CD4-positive, alpha-beta memory T cell (primary cell): Measurements from ENCODE around the gene ZNF506. TPM values are rescaled to one million over a fixed set of nuclear protein-coding genes. Genes with fewer than 3 reads are reported as not detected.
"Not testable (repeated sequence)": the region's sequence is repeated elsewhere in the genome, so short reads cannot be mapped to it uniquely, and the experiment has no call there.

Experiments
- CTCF ChIA-PET: fragments of 350-600 bp; sonication (Branson Sonifier 250); formaldehyde crosslinking; loops from one replicate; lab custom pipeline; 2021; ENCODE audit warnings: inconsistent platforms; ENCODE audit not compliant: partially characterized antibody; lab: Charles Lee
- POLR2A ChIA-PET: fragments of 350-600 bp; sonication (Branson Sonifier 250); formaldehyde crosslinking; loops from one replicate; lab custom pipeline; 2021; ENCODE audit not compliant: partially characterized antibody; lab: Charles Lee
- DNase-seq, 5 donors: peaks; one replicate each; pipeline versions ENCODE4 v3.0.0 to v3.0.0-alpha.2; 2020 to 2022; ENCODE audit warnings: mixed read lengths in 1 of 5
- H3K27ac ChIP-seq: one replicate; pipeline ENCODE4 v1.7.0; 2013; ENCODE audit warnings: low read depth, low read length
- H3K27me3 ChIP-seq: 2 replicates; pipeline ENCODE4 v1.7.0; 2013; ENCODE audit warnings: mild to moderate bottlenecking, low read length, moderate library complexity; ENCODE audit not compliant: insufficient read depth
- H3K36me3 ChIP-seq: 2 replicates; pipeline ENCODE4 v1.7.0; 2013; ENCODE audit warnings: mild to moderate bottlenecking, low read length, moderate library complexity; ENCODE audit not compliant: insufficient read depth
- H3K4me1 ChIP-seq: 2 replicates; pipeline ENCODE4 v1.7.0; 2013; ENCODE audit warnings: mild to moderate bottlenecking, low read length, moderate library complexity; ENCODE audit not compliant: insufficient read depth
- H3K4me3 ChIP-seq, 2 donors: one replicate each; pipeline ENCODE4 v1.7.0; 2013; ENCODE audit warnings: low read length in 2 of 2, mild to moderate bottlenecking in 1 of 2
- H3K9me3 ChIP-seq, 2 donors: one replicate each; pipeline ENCODE4 v1.7.0; 2013; ENCODE audit warnings: low read length in 2 of 2, control low read depth in 1 of 2; ENCODE audit not compliant: control insufficient read depth in 1 of 2
- H3K27ac Mint-ChIP-seq, 7 donors: one replicate each; pipeline ENCODE4 v1.8.0; 2020 to 2021; ENCODE audit warnings: mixed read lengths in 7 of 7, mild to moderate bottlenecking in 6 of 7, inconsistent platforms in 3 of 7, moderate library complexity in 3 of 7
- H3K27me3 Mint-ChIP-seq, 2 donors: one replicate each; pipeline ENCODE4 v1.8.0; 2020 to 2021; ENCODE audit warnings: mixed read lengths in 2 of 2
- H3K36me3 Mint-ChIP-seq, 2 donors: one replicate each; pipeline ENCODE4 v1.8.0; 2020 to 2021; ENCODE audit warnings: mixed read lengths in 2 of 2, inconsistent platforms in 1 of 2, mild to moderate bottlenecking in 1 of 2
- H3K4me1 Mint-ChIP-seq, 4 donors: one replicate each; pipeline ENCODE4 v1.8.0; 2020 to 2021; ENCODE audit warnings: mixed read lengths in 4 of 4, mild to moderate bottlenecking in 1 of 4
- H3K4me3 Mint-ChIP-seq, 8 donors: one replicate each; pipeline ENCODE4 v1.8.0; 2020 to 2021; ENCODE audit warnings: mixed read lengths in 8 of 8, mild to moderate bottlenecking in 7 of 8, moderate library complexity in 6 of 8, inconsistent platforms in 3 of 8
- H3K9me3 Mint-ChIP-seq, 8 donors: one replicate each; pipeline ENCODE4 v1.8.0; 2020 to 2021; ENCODE audit warnings: mixed read lengths in 8 of 8, mild to moderate bottlenecking in 5 of 8, inconsistent platforms in 3 of 8, moderate library complexity in 1 of 8
- intact Hi-C: fragments of 100-400 bp; cut with micrococcal nuclease; formaldehyde crosslinking; loops from one replicate; pipeline ENCODE4 v1.15.1; 2023
- polyA plus RNA-seq, 2 donors: library from polyadenylated mRNA; unstranded; fragments of 300-500 nt; fragmentation: Illumina TruSeq; gene quantifications; one replicate each; pipeline ENCODE4 v1.2.3, GENCODE V29; 2021
- total RNA-seq, 2 experiments: library from RNA; stranded (reverse); gene quantifications; one replicate each; pipeline ENCODE4 v1.2.3, GENCODE V29; 2021

ZNF506 gene
- total and polyA plus RNA-seq, 4 experiments from 2014 or later = 9.6 to 80.5 (median 52.8) TPM

GRCh38 chr19:19776206-19777008 is 45.1 kb downstream of the ZNF506 start:
- Histone ChIP-seq H3K9me3 (no peaks in the 10 kb centered on the region), H3K27me3 (no peaks in the 10 kb centered on the region), H3K4me1 (peaks cover 31% of the 10 kb centered on the region), H3K4me3 (peak overlapping the region; percentile 100), H3K27ac (peak overlapping the region; percentile 70), H3K36me3 (no peaks in the 10 kb centered on the region)
- ChIA-PET CTCF (interaction anchor here (1.0 to 1.5 kb wide), 7 partner anchors 9 to 223 kb away, joined by 3 to 5 read pairs (median 3); partner anchors contain the start of genes ZNF253 and ZNF506), POLR2A (interaction anchor here (0.6 to 3.7 kb wide), 26 partner anchors 9 to 1621 kb away, joined by 3 to 70 read pairs (median 4); partner anchors contain the start of genes ATP13A1, GATAD2A, NDUFA13 and TSSK6)
- Mint-ChIP-seq H3K27ac (peak overlapping the region; percentile 85 to 99 (median 98)), H3K4me1 (peaks cover 28 to 51% (median 38%) of the 10 kb centered on the region in 4 donors), H3K9me3 (peaks cover 0 to 1% (median 0%) of the 10 kb centered on the region in 8 donors), H3K4me3 (peak overlapping the region; percentile 96 to 100 (median 98)), H3K27me3 (no peaks in the 10 kb centered on the region), H3K36me3 (peaks cover 9 to 17% of the 10 kb centered on the region in 2 donors)
- DNase-seq = peak; percentile 90 to 97 (median 92)
- intact Hi-C loops = loop anchor here (1.0 to 5.0 kb wide), 7 partner anchors 43 to 181 kb away; partner anchors contain the start of genes ATP13A1, ZNF101, ZNF14 and ZNF253

- Mint-ChIP-seq H3K9me3 (peaks cover 0 to 3% (median 0%) of the 10 kb centered on the region in 8 donors), H3K4me3 (peak overlapping the region; percentile 96 to 100 (median 98)), H3K27ac (peak overlapping the region; percentile 85 to 99 (median 98)), H3K36me3 (peaks cover 11 to 17% of the 10 kb centered on the region in 2 donors), H3K27me3 (no peaks in the 10 kb centered on the region), H3K4me1 (peaks cover 27 to 51% (median 39%) of the 10 kb centered on the region in 4 donors)
- Histone ChIP-seq H3K4me1 (peaks cover 31% of the 10 kb centered on the region), H3K27me3 (no peaks in the 10 kb centered on the region), H3K36me3 (no peaks in the 10 kb centered on the region), H3K27ac (peak overlapping the region; percentile 70), H3K9me3 (no peaks in the 10 kb centered on the region), H3K4me3 (peak overlapping the region; percentile 100)
- ChIA-PET CTCF (interaction anchor here (0.8 to 1.5 kb wide), 8 partner anchors 9 to 243 kb away, joined by 3 to 5 read pairs (median 3); partner anchors contain the start of genes ZNF253 and ZNF506), POLR2A (interaction anchor here (0.8 to 3.7 kb wide), 24 partner anchors 9 to 1621 kb away, joined by 3 to 70 read pairs (median 6); partner anchors contain the start of genes ATP13A1, GATAD2A, NDUFA13 and TSSK6)
- no peak for DNase-seq
- intact Hi-C loops = loop anchor here (1.0 to 5.0 kb wide), 7 partner anchors 43 to 181 kb away; partner anchors contain the start of genes ATP13A1, ZNF101, ZNF14 and ZNF253
Measured at GRCh38 chr19:19775891-19776205, 45.7 kb downstream of the ZNF506 start.

GRCh38 chr19:19774354-19775033 is 47.1 kb downstream of the ZNF506 start:
- Mint-ChIP-seq H3K27me3 (no peaks in the 10 kb centered on the region), H3K27ac (peak overlapping the region in 2 of 7 donors; percentile 19 to 42), H3K36me3 (peaks cover 9 to 13% of the 10 kb centered on the region in 2 donors), H3K4me3 (peak overlapping the region in 6 of 8 donors; percentile 33 to 57 (median 52)), H3K9me3 (peaks cover 0 to 3% (median 0%) of the 10 kb centered on the region in 8 donors), H3K4me1 (peaks cover 26 to 46% (median 35%) of the 10 kb centered on the region in 4 donors)
- intact Hi-C loops = loop anchor here (5.0 kb wide), 1 partner anchor 183 kb away; no protein-coding TSS in a partner anchor
- no peak for DNase-seq
- POLR2A ChIA-PET = interaction anchor here (0.8 to 3.7 kb wide), 3 partner anchors 41 to 106 kb away, joined by 3 to 70 read pairs (median 4); partner anchors contain the start of genes ZNF101, ZNF14 and ZNF506
- Histone ChIP-seq H3K36me3 (no peaks in the 10 kb centered on the region), H3K27me3 (no peaks in the 10 kb centered on the region), H3K4me1 (peaks cover 31% of the 10 kb centered on the region), H3K4me3 (no peak overlapping the region), H3K27ac (no peak overlapping the region), H3K9me3 (no peaks in the 10 kb centered on the region)
- CTCF ChIA-PET = interaction anchor here (1.1 kb wide), 1 partner anchor 47 kb away, joined by 3 read pairs; the partner anchor contains the start of gene ZNF506

- POLR2A ChIA-PET, H3K36me3 ChIP-seq, H3K27me3 Mint-ChIP-seq, H3K27me3 ChIP-seq, CTCF ChIA-PET, DNase-seq, H3K4me3 ChIP-seq, H3K27ac ChIP-seq, H3K9me3 Mint-ChIP-seq, H3K4me3 Mint-ChIP-seq, intact Hi-C loops, H3K9me3 ChIP-seq: not testable (repeated sequence)
- H3K4me1 ChIP-seq = peaks cover 11% of the 10 kb centered on the region
- peak overlapping the region in 1 of 7 donors; percentile 32 for H3K27ac Mint-ChIP-seq
- H3K36me3 Mint-ChIP-seq = peaks cover 6 to 11% of the 10 kb centered on the region in 2 donors
- peaks cover 7 to 21% (median 15%) of the 10 kb centered on the region in 4 donors for H3K4me1 Mint-ChIP-seq
Measured at GRCh38 chr19:19771963-19772362, 49.6 kb downstream of the ZNF506 start.

GRCh38 chr19:19769971-19770370 is 51.6 kb downstream of the ZNF506 start:
- H3K36me3 ChIP-seq, H3K36me3 Mint-ChIP-seq, POLR2A ChIA-PET, H3K27me3 ChIP-seq, H3K27ac ChIP-seq, H3K4me1 Mint-ChIP-seq, H3K4me1 ChIP-seq, DNase-seq, H3K4me3 Mint-ChIP-seq, CTCF ChIA-PET, intact Hi-C loops, H3K27ac Mint-ChIP-seq, H3K9me3 ChIP-seq, H3K4me3 ChIP-seq, H3K27me3 Mint-ChIP-seq, H3K9me3 Mint-ChIP-seq: not testable (repeated sequence)

- no peak for DNase-seq
- Mint-ChIP-seq H3K4me3 (no peak overlapping the region), H3K36me3 (peaks cover 2 to 15% of the 10 kb centered on the region in 2 donors), H3K27me3 (no peaks in the 10 kb centered on the region), H3K27ac (no peak overlapping the region), H3K9me3 (no peaks in the 10 kb centered on the region), H3K4me1 (no peaks in the 10 kb centered on the region)
- POLR2A ChIA-PET = no interaction called here
- Histone ChIP-seq H3K4me3 (no peak overlapping the region), H3K27me3 (no peaks in the 10 kb centered on the region), H3K36me3 (no peaks in the 10 kb centered on the region), H3K9me3 (no peaks in the 10 kb centered on the region), H3K4me1 (no peaks in the 10 kb centered on the region), H3K27ac (no peak overlapping the region)
- CTCF ChIA-PET = no interaction called here
- intact Hi-C loops = no loop called here
Measured at GRCh38 chr19:19758164-19758563, 63.4 kb downstream of the ZNF506 start.
